Measurements from ENCODE around the gene TNPO3. TPM values are rescaled to one million over a fixed set of nuclear protein-coding genes. Genes with fewer than 3 reads are reported as not detected.
A peak's percentile ranks its signal among the peaks of the same experiment; 100 is the strongest.

The TNPO3 gene
- total RNA-seq, 4 donors from 2014 or later: 29.9 to 41.6 (median 37.8) TPM

DNA sequence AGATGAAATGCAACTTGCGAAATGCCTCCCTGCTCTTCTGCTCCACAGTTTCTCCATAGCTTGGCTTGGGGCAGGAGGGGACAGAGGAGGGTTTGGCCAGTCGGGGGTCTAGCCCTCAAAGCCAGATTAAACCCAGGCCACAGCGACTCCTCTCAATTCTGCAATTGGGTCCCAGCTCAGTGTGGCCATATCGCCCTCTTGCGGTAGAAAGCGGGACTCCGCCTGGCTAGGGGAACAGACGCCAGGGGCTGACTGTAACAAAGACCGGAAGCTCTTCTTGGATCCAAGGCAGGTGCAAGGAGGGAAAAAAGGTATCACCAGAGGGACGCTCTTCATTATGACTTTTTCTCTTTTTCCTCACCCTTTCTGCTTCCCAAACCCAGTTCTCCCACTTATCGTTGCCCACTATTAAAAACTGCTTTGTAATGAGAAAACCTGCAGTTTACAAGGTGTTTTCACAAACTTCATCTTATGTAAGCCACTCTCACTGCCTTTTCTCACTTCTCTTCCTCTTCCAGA, 36.6 kb upstream of the TNPO3 start:
- 8 to 44% methylated on average over 3 to 11 of the region's 11 CpGs for WGBS, 2 donors (ENCODE audit: low coverage in 1 of 2)
- TF ChIP-seq POLR2AphosphoS5 (IDR thresholded peaks at IDR 0.05) (no peak), CTCF (IDR thresholded peaks at IDR 0.05) (peak; percentile 94 to 99 (median 96))
- Histone ChIP-seq H3K36me3 (no peaks in the 10 kb centered on the region), H3K4me1 (peaks cover 0 to 3% (median 0%) of the 10 kb centered on the region in 4 donors), H3K4me3 (no peak overlapping the region), H3K27ac (no peak overlapping the region), H3K9me3 (no peaks in the 10 kb centered on the region), H3K27me3 (no peaks in the 10 kb centered on the region)
- intact Hi-C loops (cut with DNase I; ENCODE audit: low total_unique reads): loop anchor here (5.0 kb wide), 1 partner anchor 184 kb away; no protein-coding TSS in a partner anchor
- in situ Hi-C loops (cut with MboI; ENCODE audit: low pct_ligation_motif_present in 1 of 4, low pct_unique_long_range_greater_than_20kb in 1 of 4, low sequenced_read_pairs in 3 of 4): loop anchor here in 3 of 4 donors (10.0 to 25.0 kb wide), 2 partner anchors 129 to 187 kb away; no protein-coding TSS in a partner anchor
- peak; percentile 89 for DNase-seq

- Histone ChIP-seq H3K36me3 (no peaks in the 10 kb centered on the region), H3K9me3 (no peaks in the 10 kb centered on the region), H3K27me3 (no peaks in the 10 kb centered on the region), H3K27ac (no peak overlapping the region), H3K4me1 (peaks cover 0 to 3% (median 0%) of the 10 kb centered on the region in 4 donors), H3K4me3 (no peak overlapping the region)
- TF ChIP-seq POLR2AphosphoS5 (IDR thresholded peaks at IDR 0.05) (no peak), EP300 (IDR thresholded peaks at IDR 0.05; ENCODE audit: low read depth) (no peak), POLR2A (IDR thresholded peaks at IDR 0.05) (no peak), CTCF (IDR thresholded peaks at IDR 0.05) (no peak)
- WGBS, 2 donors (ENCODE audit: low coverage in 1 of 2): 48 to 75% methylated on average over 2 to 5 of the region's 5 CpGs
- in situ Hi-C loops (cut with MboI; ENCODE audit: low pct_ligation_motif_present in 1 of 4, low pct_unique_long_range_greater_than_20kb in 1 of 4, low sequenced_read_pairs in 3 of 4): loop anchor here in 3 of 4 donors (10.0 to 25.0 kb wide), 2 partner anchors 128 to 186 kb away; no protein-coding TSS in a partner anchor
- intact Hi-C loops (cut with DNase I; ENCODE audit: low total_unique reads): loop anchor here (5.0 kb wide), 1 partner anchor 183 kb away; no protein-coding TSS in a partner anchor
- no peak for DNase-seq
Observed at GRCh38 chr7:129090300-129090907, 35.5 kb upstream of the TNPO3 start.

- in situ Hi-C loops (cut with MboI; ENCODE audit: low pct_ligation_motif_present in 1 of 4, low pct_unique_long_range_greater_than_20kb in 1 of 4, low sequenced_read_pairs in 3 of 4) (loop anchor here (10.0 to 25.0 kb wide), 2 partner anchors 127 to 185 kb away; no protein-coding TSS in a partner anchor), intact Hi-C loops (cut with DNase I; ENCODE audit: low total_unique reads) (loop anchor here (5.0 kb wide), 1 partner anchor 182 kb away; no protein-coding TSS in a partner anchor)
- Histone ChIP-seq H3K27ac (no peak overlapping the region), H3K36me3 (no peaks in the 10 kb centered on the region), H3K27me3 (no peaks in the 10 kb centered on the region), H3K4me1 (peaks cover 0 to 3% (median 0%) of the 10 kb centered on the region in 4 donors), H3K9me3 (no peaks in the 10 kb centered on the region), H3K4me3 (no peak overlapping the region)
- no peak for DNase-seq
- TF ChIP-seq POLR2A (IDR thresholded peaks at IDR 0.05): no peak
- TF ChIP-seq CTCF (IDR thresholded peaks at IDR 0.05): no peak
- TF ChIP-seq POLR2AphosphoS5 (IDR thresholded peaks at IDR 0.05): no peak
- TF ChIP-seq EP300 (IDR thresholded peaks at IDR 0.05; ENCODE audit: low read depth): no peak
- 36 to 50% methylated on average over 4 of the region's 4 CpGs for WGBS, 2 donors (ENCODE audit: low coverage in 1 of 2)
Observed at GRCh38 chr7:129089521-129090212, 34.8 kb upstream of the TNPO3 start.
